Prostate gland (tissue), 2 donors: Measurements from ENCODE around the gene FBXO41. TPM values are rescaled to one million over a fixed set of nuclear protein-coding genes. Genes with fewer than 3 reads are reported as not detected.

ENCODE experiments used
- DNase-seq: peaks from one replicate; pipeline ENCODE4 v3.0.0-alpha.2; 2019; ENCODE audit warnings: low spot score
- H3K27ac ChIP-seq, 2 donors: fragments of 200-600 bp; sonication (generic); 2 replicates each; pipeline ENCODE4 v1.5.1; 2017 to 2019
- H3K27me3 ChIP-seq: fragments of 200-600 bp; sonication (generic); replicated peaks from 2 replicates; pipeline ENCODE4 v1.5.1; 2019; ENCODE audit not compliant: insufficient read depth
- H3K36me3 ChIP-seq, 2 donors: fragments of 200-600 bp; sonication (generic); 1 replicate in 1 of 2; 2 replicates in 1 of 2; pipeline versions ENCODE4 v1.5.1 to v1.8.1; 2017 to 2019
- H3K4me1 ChIP-seq: fragments of 200-600 bp; sonication (generic); replicated peaks from 2 replicates; pipeline ENCODE4 v1.5.1; 2019
- H3K4me3 ChIP-seq, 2 donors: fragments of 200-600 bp; sonication (generic); 2 replicates each; pipeline ENCODE4 v1.5.1; 2017 to 2019
- H3K9me3 ChIP-seq: fragments of 200-600 bp; sonication (generic); 2 replicates; pipeline ENCODE4 v1.5.1; 2017
- POLR2A ChIP-seq: fragments of 450-650 bp; IDR thresholded peaks from one replicate; pipeline ENCODE4 v1.6.1; 2016; ENCODE audit warnings: antibody characterized with exemption, mild to moderate bottlenecking
- POLR2AphosphoS5 ChIP-seq: sonication (generic); formaldehyde crosslinking; IDR thresholded peaks from one replicate; pipeline ENCODE4 v1.6.1; 2017; ENCODE audit warnings: antibody characterized with exemption
- WGBS: methylation state at CpG from one replicate; pipeline ENCODE4 v1.1.5; 2018; 5-methylcytosine and 5-hydroxymethylcytosine counted together
- intact Hi-C: fragments of 100-400 bp; cut with DNase I; formaldehyde crosslinking; loops from one replicate; pipeline ENCODE4 v1.14.2; 2022
- total RNA-seq, 2 donors: library from RNA; depleted of rRNA; stranded (reverse); fragments of >200 nt; gene quantifications; one replicate each; pipeline ENCODE4 v1.1.0, GENCODE V29; 2016
- TF ChIP-seq, protein P1 (sequence below), 4 experiments: fragments of 200-600 bp in 2 of 4; fragments of 450-650 bp in 2 of 4; sonication (generic) in 2 of 4; IDR thresholded peaks; 1 replicate in 3 of 4; 2 replicates in 1 of 4; pipeline ENCODE4 v1.5.1; 2016 to 2019; ENCODE audit warnings: antibody characterized with exemption in 4 of 4, mild to moderate bottlenecking in 2 of 4, moderate library complexity in 2 of 4

The FBXO41 gene
- total RNA-seq = 1 to 10 TPM; 4.2 to 7.4 TPM

DNA sequence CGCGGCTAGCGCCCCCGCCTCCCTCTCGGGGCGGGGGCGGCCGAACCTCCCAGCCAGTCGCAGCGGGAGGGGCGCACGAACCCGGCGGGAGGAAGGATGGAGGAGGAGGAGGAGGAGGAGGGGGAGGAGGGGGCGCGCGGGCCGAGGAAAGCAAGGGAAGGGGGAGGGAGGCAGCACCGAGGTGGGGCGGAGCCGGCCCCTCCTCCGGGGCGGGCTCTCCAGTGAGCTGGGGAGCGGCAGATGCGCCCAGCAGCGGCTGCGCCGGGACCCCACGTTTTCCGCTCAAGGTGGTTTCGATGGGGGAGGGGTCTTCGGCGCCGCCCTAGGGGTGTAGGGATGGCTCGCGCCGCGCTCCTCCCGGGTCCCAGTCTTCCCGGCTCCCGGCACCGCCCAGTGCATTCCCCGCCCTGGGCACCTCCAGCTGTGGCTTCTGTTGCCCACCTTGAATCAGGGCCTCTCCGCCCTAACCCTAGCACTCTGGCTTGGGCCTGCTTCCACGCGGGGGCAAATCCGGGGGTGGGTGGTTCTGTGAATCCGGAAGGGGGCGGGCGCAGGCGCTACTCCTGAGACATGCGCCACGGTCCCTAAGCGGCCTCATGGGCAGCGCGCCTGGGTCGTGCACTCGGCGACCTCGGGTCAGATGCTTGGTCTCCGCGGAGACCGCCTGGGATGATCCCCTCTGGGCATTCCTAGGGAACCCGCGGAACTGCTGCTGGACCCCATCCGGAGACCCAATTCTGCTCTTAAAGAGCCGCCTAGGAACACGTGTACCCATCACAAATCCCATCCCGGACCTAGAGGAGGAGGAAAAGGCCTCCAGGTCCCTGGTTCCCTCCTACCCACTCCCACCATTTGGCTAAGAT is at the start of gene FBXO41:
FBXO41 (minus strand) TSS at position 183 of the 863 bp plus-strand sequence. CDS start 14,848 bp downstream, outside the sequence.
- 3% methylated on average over 59 of the region's 69 CpGs for WGBS
- DNase-seq = peak; percentile 18
- no peaks in the 10 kb centered on the region for H3K36me3 ChIP-seq
- no peaks in the 10 kb centered on the region for H3K9me3 ChIP-seq
- TF ChIP-seq, protein P1, sequence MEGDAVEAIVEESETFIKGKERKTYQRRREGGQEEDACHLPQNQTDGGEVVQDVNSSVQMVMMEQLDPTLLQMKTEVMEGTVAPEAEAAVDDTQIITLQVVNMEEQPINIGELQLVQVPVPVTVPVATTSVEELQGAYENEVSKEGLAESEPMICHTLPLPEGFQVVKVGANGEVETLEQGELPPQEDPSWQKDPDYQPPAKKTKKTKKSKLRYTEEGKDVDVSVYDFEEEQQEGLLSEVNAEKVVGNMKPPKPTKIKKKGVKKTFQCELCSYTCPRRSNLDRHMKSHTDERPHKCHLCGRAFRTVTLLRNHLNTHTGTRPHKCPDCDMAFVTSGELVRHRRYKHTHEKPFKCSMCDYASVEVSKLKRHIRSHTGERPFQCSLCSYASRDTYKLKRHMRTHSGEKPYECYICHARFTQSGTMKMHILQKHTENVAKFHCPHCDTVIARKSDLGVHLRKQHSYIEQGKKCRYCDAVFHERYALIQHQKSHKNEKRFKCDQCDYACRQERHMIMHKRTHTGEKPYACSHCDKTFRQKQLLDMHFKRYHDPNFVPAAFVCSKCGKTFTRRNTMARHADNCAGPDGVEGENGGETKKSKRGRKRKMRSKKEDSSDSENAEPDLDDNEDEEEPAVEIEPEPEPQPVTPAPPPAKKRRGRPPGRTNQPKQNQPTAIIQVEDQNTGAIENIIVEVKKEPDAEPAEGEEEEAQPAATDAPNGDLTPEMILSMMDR (IDR thresholded peaks at IDR 0.05) = no peak
- TF ChIP-seq POLR2A (no peak), POLR2AphosphoS5 (no peak)
- H3K4me3 ChIP-seq = peak within 1 kb of the TSS; percentile 46 to 57
- intact Hi-C loops = no loop called here
- no peak within 1 kb of the TSS for H3K27ac ChIP-seq
- H3K4me1 ChIP-seq = no peaks in the 10 kb centered on the region
- no peaks in the 10 kb centered on the region for H3K27me3 ChIP-seq

DNA sequence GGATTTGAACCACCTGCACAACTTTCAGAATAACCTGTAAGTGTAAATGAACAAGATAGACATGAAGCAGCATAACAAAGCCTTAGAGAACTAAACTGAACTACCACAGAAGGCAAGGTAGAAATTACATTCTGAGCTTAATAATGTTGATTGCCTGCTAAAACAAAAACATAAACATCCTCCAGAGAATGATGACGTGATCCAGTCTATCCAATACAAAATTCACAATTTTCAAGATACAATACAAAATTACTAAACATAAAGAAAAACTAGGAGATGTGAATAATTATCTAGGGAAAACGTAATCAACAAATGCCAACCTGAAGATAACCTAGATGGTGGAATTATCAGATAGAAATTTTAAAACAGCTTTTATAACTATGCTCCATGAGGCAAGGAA is 49.8 kb upstream of the FBXO41 start:
- intact Hi-C loops = no loop called here
- Histone ChIP-seq H3K9me3 (no peaks in the 10 kb centered on the region), H3K4me3 (no peak overlapping the region), H3K27me3 (no peaks in the 10 kb centered on the region), H3K4me1 (no peaks in the 10 kb centered on the region), H3K27ac (no peak overlapping the region), H3K36me3 (no peaks in the 10 kb centered on the region)
- DNase-seq = no peak
- TF ChIP-seq POLR2AphosphoS5 (no peak), POLR2A (no peak)
- TF ChIP-seq, protein P1 (IDR thresholded peaks at IDR 0.05) = no peak
- 60% methylated on average over 2 of the region's 2 CpGs for WGBS

GRCh38 chr2:73333564-73333963 is 49.3 kb upstream of the FBXO41 start:
- Histone ChIP-seq H3K9me3 (no peaks in the 10 kb centered on the region), H3K4me3 (no peak overlapping the region), H3K27me3 (no peaks in the 10 kb centered on the region), H3K4me1 (no peaks in the 10 kb centered on the region), H3K36me3 (no peaks in the 10 kb centered on the region), H3K27ac (no peak overlapping the region)
- no peak for DNase-seq
- TF ChIP-seq POLR2A (no peak), POLR2AphosphoS5 (no peak)
- TF ChIP-seq, protein P1 (IDR thresholded peaks at IDR 0.05) = no peak
- intact Hi-C loops = no loop called here

DNA sequence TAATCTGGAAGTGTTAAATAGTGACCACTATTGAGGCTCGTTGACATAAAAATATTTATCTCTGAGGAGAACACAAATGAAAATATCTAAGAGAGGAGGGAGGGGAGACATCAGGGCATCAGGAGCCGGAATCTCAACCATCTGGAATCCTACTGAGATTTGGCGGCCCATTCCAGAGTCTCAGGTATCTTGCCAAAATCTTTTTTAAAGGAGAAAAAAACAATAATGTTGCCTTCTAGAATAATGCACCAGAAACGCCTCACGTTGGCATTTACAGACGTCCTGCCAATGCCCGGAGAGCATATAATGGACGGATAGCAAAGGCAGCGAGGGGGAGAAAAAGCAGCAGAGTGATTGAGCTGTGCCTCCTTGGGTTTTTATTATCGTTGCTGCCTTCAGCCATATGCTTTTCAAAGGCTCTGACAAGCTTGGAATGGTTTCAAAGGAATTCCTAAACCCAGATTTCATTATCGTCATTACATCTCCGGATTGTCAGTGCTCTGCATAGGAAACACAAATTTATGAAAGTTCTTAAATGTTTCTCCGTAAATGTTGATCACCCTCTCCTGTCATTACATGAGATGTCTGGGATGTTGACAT is 39.9 kb upstream of the FBXO41 start:
- Histone ChIP-seq H3K27me3 (no peaks in the 10 kb centered on the region), H3K4me3 (no peak overlapping the region), H3K4me1 (no peaks in the 10 kb centered on the region), H3K36me3 (no peaks in the 10 kb centered on the region), H3K27ac (no peak overlapping the region), H3K9me3 (no peaks in the 10 kb centered on the region)
- TF ChIP-seq POLR2AphosphoS5 = no peak
- TF ChIP-seq, protein P1 (IDR thresholded peaks at IDR 0.05) = no peak
- no peak for TF ChIP-seq POLR2A
- WGBS = 18% methylated on average over 13 of the region's 13 CpGs
- intact Hi-C loops = no loop called here
- DNase-seq = no peak

DNA sequence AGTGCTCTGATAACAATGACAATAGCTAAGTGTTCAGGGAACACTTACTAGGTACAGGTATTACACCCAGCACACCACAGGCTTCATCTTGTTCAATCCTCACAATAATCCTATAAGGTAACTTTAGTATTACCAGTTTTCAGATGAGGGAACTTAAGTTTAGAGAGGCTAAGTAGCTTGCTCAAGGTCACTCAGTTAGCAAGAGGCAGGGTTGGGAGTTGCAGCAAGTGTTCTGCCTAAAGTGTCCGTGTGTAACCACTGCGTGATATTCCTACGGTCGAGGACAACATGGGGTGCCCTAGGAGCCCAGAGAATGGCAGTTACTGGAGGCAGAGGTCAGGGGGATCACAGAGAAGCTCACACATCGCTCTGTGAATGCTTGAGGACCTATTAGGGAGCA is 39.3 kb upstream of the FBXO41 start:
- TF ChIP-seq POLR2AphosphoS5 = no peak
- TF ChIP-seq, protein P1 (IDR thresholded peaks at IDR 0.05) = no peak
- TF ChIP-seq POLR2A = no peak
- Histone ChIP-seq H3K27me3 (no peaks in the 10 kb centered on the region), H3K4me3 (no peak overlapping the region)

More for the DNA sequence above, 39.3 kb upstream of the FBXO41 start:
- Histone ChIP-seq H3K9me3 (no peaks in the 10 kb centered on the region), H3K36me3 (no peaks in the 10 kb centered on the region), H3K27ac (no peak overlapping the region), H3K4me1 (no peaks in the 10 kb centered on the region)
- intact Hi-C loops = no loop called here
- DNase-seq = no peak
- WGBS = 71% methylated on average over 5 of the region's 5 CpGs
